ENCODE measurements around the gene PTOV1.
A peak's percentile ranks its signal among the peaks of the same experiment; 100 is the strongest.

Gene PTOV1

DNA sequence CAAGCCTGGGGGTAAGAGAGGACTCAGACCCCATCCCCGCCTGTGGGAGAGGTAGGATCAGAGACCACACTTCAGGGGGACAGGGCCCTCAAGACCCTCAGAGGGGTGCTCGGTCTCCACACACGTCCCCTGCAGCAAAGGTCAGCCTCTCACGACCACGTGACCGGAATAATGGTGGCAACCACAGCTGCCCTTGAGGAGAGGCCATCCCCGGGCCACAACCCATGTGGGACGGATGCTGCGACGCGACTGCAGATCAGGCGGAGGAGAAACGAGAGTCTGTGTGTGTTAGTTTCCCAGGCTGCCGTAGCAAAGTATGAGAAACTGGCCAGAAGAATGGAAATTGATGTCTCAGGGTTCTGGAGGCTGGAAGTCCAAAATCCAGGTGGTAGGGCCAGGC lies 23.9 kb upstream of the PTOV1 start:
- no peak overlapping the region for H3K4me3 Mint-ChIP-seq

DNA sequence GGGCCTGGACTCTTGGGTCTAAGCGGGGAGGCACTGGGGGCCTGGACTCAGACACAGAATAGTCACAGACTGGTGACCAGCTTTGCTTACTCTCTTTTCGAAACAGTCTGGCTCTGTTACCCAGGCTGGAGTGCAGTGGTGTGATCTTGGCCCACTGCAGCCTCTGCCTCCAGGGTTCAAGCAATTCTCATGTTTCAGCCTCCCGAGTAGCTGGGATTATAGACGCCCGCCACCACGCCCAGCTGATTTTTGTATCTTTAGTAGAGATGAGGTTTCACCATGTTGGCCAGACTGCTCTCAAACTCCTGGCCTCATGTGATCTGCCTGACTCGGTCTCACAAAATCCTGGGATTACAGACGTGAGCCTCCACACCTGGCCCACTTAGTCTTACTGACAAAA lies 21.8 kb upstream of the PTOV1 start:
- H3K36me3 Mint-ChIP-seq (ENCODE audit: insufficient read depth), result peaks cover 57% of the 10 kb centered on the region
- no peaks in the 10 kb centered on the region for H3K27me3 Mint-ChIP-seq
- H3K27ac Mint-ChIP-seq, result no peak overlapping the region
- H3K9me3 Mint-ChIP-seq, result no peaks in the 10 kb centered on the region
- no peak for ATAC-seq (replicated peaks)
- peaks cover 9 to 10% of the 10 kb centered on the region in 2 donors for H3K4me1 Mint-ChIP-seq (ENCODE audit: low read depth in 2 of 2)
- DNase-seq, result no peak
- H3K4me3 Mint-ChIP-seq, result no peak overlapping the region

More for the DNA sequence above, 23.9 kb upstream of the PTOV1 start:
- Mint-ChIP-seq H3K27me3 (no peaks in the 10 kb centered on the region), H3K4me1 (ENCODE audit: low read depth in 2 of 2) (peaks cover 9 to 14% of the 10 kb centered on the region in 2 donors), H3K27ac (peak overlapping the region; percentile 72 to 75), H3K9me3 (no peaks in the 10 kb centered on the region), H3K36me3 (ENCODE audit: insufficient read depth) (peaks cover 46% of the 10 kb centered on the region)
- DNase-seq (no peak), ATAC-seq (replicated peaks) (no peak)

DNA sequence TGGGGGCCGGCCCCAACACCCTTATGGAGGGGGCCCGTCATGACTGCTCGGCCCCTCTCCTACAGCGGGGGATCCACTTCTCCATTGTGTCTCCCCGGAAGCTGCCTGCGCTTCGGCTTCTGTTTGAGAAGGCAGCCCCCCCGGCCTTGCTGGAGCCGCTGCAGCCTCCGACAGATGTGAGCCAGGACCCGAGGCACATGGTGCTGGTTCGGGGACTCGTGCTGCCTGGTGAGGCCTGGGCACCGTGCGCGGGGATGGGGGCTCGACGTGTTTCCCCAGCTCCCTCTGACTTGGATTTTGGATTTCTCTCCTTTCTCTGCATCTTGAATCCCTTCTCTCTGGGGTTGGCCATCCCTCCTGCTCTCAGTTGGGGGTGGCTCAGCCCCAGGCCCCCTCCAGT lies 21.2 kb upstream of the PTOV1 start:
- H3K36me3 Mint-ChIP-seq (ENCODE audit: insufficient read depth), result peaks cover 57% of the 10 kb centered on the region
- H3K9me3 Mint-ChIP-seq, result no peaks in the 10 kb centered on the region
- no peak overlapping the region for H3K4me3 Mint-ChIP-seq
- no peak overlapping the region for H3K27ac Mint-ChIP-seq
- no peaks in the 10 kb centered on the region for H3K27me3 Mint-ChIP-seq
- DNase-seq (no peak), ATAC-seq (replicated peaks) (no peak)
- peaks cover 9 to 10% of the 10 kb centered on the region in 2 donors for H3K4me1 Mint-ChIP-seq (ENCODE audit: low read depth in 2 of 2)

DNA sequence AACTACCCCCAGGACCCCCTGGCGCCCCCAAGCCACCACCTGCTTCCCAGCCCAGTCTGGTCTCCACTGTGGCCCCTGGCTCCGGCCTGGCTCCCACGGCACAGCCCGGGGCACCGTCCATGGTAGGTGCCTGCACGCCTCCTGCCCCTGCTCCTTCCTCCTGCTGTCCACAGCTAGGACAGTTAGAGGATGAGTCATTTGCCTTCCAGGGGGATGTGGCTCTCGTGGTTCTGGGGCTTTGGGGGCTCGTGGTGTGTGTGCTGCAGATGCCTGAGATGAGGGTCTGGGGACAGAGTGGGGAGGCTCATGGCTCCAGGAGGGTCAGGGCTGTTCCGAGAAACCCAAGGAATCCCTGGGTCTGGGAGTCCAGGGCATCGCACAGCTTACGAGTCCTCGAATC lies 20.2 kb upstream of the PTOV1 start:
- DNase-seq, result no peak
- peaks cover 9 to 10% of the 10 kb centered on the region in 2 donors for H3K4me1 Mint-ChIP-seq (ENCODE audit: low read depth in 2 of 2)
- H3K36me3 Mint-ChIP-seq (ENCODE audit: insufficient read depth), result peaks cover 61% of the 10 kb centered on the region
- H3K27ac Mint-ChIP-seq, result peak overlapping the region in 1 of 2 donors; percentile 26
- H3K9me3 Mint-ChIP-seq, result no peaks in the 10 kb centered on the region
- no peak for ATAC-seq (replicated peaks)
- no peak overlapping the region for H3K4me3 Mint-ChIP-seq
- H3K27me3 Mint-ChIP-seq, result no peaks in the 10 kb centered on the region

DNA sequence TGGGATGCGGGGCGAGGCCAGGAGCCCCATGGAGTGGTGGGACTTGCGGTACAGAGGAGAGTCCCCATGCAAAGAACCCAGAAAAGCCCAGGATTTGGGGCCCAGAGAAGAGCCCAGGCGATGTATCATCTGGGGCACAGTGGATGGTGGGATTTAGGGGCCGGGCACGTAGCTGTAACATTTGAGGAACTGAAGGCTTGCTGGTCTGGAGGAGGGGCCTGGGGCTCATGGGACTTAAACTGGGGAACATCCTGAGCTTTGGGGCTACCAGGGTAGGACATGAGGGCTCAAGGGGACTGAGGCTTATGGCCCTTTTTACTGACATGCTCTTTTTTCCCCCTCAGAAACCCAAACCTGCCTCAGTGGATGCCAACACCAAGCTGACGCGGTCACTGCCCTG lies 19.4 kb upstream of the PTOV1 start:
- peaks cover 4 to 5% of the 10 kb centered on the region in 2 donors for H3K4me1 Mint-ChIP-seq (ENCODE audit: low read depth in 2 of 2)
- no peaks in the 10 kb centered on the region for H3K27me3 Mint-ChIP-seq
- peak overlapping the region in 1 of 2 donors; percentile 35 for H3K27ac Mint-ChIP-seq
- no peak for DNase-seq
- H3K4me3 Mint-ChIP-seq, result peak overlapping the region in 1 of 2 donors; percentile 17
- ATAC-seq (replicated peaks), result no peak
- H3K9me3 Mint-ChIP-seq, result no peaks in the 10 kb centered on the region
- H3K36me3 Mint-ChIP-seq (ENCODE audit: insufficient read depth), result peaks cover 53% of the 10 kb centered on the region

DNA sequence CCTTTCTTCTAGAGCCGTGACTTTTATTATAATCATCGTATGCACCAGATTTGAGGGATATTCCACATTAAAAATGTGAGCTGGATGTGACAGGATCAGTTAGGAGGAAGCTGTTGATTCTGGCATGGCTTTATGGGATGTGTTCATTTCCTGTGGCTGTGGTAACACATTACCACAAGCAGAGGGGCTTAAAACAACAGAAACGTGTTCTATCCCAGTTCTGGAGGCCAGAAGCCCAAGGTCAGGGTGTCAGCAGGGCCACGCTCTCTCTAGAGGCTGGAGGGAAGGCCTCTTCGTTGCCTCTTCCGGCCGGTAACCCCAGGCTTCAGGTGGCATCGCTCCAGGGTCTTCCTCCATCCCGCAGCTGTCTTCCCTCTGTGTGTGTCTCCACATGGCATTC lies 18.4 kb upstream of the PTOV1 start:
- no peaks in the 10 kb centered on the region for H3K9me3 Mint-ChIP-seq
- no peaks in the 10 kb centered on the region for H3K27me3 Mint-ChIP-seq
- ATAC-seq (replicated peaks) (no peak), DNase-seq (no peak)
- peak overlapping the region in 1 of 2 donors; percentile 20 for H3K27ac Mint-ChIP-seq
- H3K36me3 Mint-ChIP-seq (ENCODE audit: insufficient read depth), result peaks cover 56% of the 10 kb centered on the region
- H3K4me1 Mint-ChIP-seq (ENCODE audit: low read depth in 2 of 2), result peaks cover 3 to 5% of the 10 kb centered on the region in 2 donors
- no peak overlapping the region for H3K4me3 Mint-ChIP-seq

DNA sequence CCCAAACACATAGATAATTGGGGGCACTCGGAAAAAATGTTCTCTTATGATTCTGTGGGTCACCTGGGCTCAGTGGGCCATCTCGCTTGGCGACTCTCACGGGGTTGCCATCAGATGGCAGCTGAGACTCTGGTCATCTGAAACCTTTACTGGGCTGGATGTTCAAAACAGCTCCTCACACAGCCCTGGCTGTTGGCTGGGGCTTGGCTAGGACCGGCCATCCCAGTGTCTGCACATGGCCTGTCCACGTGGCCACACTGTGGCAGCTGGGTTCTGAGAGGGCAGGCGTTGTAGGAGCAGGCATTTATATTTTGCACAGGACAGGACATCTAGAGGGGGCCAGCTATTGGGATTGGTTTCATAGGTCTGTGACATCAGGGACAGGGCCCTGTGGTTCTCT lies 17.4 kb upstream of the PTOV1 start:
- Mint-ChIP-seq H3K36me3 (ENCODE audit: insufficient read depth) (peaks cover 59% of the 10 kb centered on the region), H3K4me1 (ENCODE audit: low read depth in 2 of 2) (peaks cover 5 to 6% of the 10 kb centered on the region in 2 donors), H3K27ac (peak overlapping the region in 1 of 2 donors; percentile 35), H3K4me3 (no peak overlapping the region), H3K27me3 (no peaks in the 10 kb centered on the region), H3K9me3 (no peaks in the 10 kb centered on the region)
- ATAC-seq (replicated peaks) (no peak), DNase-seq (no peak)

DNA sequence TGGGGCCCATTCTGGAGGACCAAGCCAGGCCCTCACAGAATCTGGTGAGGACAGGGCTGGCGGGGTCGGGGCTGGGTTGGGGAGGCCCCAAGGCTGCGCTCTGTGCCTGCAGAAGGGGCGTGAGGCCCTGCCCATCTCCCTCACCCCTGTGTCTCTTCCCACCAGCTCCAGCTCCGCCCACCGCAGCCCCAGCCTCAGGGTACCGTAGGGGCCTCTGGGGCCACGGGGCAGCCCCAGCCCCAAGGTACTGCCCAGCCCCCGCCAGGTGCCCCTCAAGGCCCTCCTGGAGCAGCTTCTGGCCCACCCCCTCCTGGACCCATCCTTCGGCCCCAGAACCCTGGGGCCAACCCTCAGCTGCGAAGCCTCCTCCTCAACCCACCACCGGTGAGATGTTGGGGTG lies 15.4 kb upstream of the PTOV1 start:
- Mint-ChIP-seq H3K27me3 (no peaks in the 10 kb centered on the region), H3K4me3 (no peak overlapping the region), H3K4me1 (ENCODE audit: low read depth in 2 of 2) (peaks cover 2 to 3% of the 10 kb centered on the region in 2 donors)

DNA sequence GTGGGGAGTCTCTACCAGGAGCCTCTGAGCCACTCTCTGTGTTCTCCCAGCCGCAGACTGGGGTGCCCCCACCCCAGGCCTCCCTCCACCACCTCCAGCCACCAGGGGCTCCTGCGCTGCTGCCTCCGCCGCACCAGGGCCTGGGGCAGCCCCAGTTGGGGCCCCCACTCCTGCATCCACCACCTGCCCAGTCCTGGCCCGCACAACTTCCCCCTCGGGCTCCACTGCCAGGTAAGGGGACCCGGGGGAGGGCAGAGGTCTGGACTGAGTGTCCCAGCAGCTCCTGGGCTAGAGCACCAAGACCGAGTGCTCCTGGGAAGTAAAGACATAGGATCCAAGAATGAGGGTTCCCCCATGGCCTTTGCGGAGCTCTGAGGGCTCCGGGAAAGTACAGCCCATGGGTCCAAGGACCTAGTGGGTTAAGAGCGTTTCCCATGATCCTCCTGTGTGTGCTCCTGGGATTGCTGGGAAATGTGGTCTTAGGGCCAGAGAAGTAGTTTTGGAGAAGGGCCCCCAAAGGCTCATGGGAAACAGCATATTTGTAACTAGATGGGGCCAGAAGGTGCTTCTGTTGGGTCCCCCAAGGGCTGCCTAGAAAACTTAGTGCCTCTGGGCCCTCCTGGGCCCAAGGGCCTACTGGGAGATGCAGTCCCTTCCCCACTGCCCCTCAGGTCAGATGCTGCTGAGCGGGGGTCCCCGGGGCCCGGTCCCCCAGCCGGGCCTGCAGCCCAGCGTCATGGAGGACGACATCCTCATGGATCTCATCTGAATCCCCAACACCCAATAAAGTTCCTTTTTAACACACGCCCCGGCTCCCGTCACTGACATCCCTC lies 14.6 kb upstream of the PTOV1 start:
- Mint-ChIP-seq H3K9me3 (no peaks in the 10 kb centered on the region), H3K27me3 (no peaks in the 10 kb centered on the region), H3K4me3 (no peak overlapping the region), H3K36me3 (ENCODE audit: insufficient read depth) (peaks cover 51% of the 10 kb centered on the region), H3K4me1 (ENCODE audit: low read depth in 2 of 2) (peaks cover 2 to 3% of the 10 kb centered on the region in 2 donors), H3K27ac (peak overlapping the region in 1 of 2 donors; percentile 74)
- ATAC-seq (replicated peaks), result no peak
- DNase-seq, result no peak

More for the DNA sequence above, 15.4 kb upstream of the PTOV1 start:
- no peak for ATAC-seq (replicated peaks)
- H3K36me3 Mint-ChIP-seq (ENCODE audit: insufficient read depth), result peaks cover 52% of the 10 kb centered on the region
- H3K9me3 Mint-ChIP-seq, result no peaks in the 10 kb centered on the region
- DNase-seq, result no peak
- no peak overlapping the region for H3K27ac Mint-ChIP-seq

DNA sequence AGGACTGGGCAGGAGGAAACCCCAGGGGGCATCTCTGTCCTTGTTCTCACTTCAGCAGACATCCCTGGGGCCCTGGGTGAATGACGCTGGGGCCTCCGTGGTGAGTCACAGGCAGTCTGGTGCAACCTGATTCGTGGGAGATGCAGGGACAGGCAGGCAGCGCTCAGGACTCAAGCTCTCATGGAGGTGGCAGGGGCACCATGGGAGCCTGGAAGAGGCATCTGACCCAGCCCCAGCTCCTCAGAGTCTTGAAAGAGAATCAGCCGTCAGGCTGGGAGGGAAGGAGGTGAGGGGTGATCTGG lies 14.0 kb upstream of the PTOV1 start:
- DNase-seq (no peak), ATAC-seq (replicated peaks) (no peak)
- H3K4me1 Mint-ChIP-seq (ENCODE audit: low read depth in 2 of 2), result peaks cover 2 to 3% of the 10 kb centered on the region in 2 donors
- no peaks in the 10 kb centered on the region for H3K9me3 Mint-ChIP-seq
- H3K27me3 Mint-ChIP-seq, result no peaks in the 10 kb centered on the region
- H3K27ac Mint-ChIP-seq, result peak overlapping the region in 1 of 2 donors; percentile 74
- no peak overlapping the region for H3K4me3 Mint-ChIP-seq
- H3K36me3 Mint-ChIP-seq (ENCODE audit: insufficient read depth), result peaks cover 47% of the 10 kb centered on the region

DNA sequence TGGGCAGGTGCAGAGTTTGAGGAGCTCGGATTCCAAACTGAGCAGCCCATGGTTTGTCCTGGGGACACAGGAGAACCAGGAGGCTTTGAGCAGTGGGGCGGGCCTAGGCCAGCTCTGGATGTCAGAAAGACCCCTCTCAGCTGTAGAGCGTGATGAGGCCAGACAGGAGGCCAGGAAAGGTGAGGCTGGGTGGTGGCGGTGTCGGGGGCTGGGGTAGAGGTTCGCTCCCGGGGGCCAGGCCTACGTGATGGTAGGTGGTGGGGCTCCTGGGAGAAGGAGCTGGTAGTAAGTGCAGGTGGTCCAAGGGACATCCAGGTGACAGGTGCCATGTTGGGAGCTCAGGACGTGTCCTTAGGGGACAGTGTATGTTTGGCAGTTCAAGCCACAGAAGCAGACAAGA lies 13.5 kb upstream of the PTOV1 start:
- no peak overlapping the region for H3K4me3 Mint-ChIP-seq
- H3K4me1 Mint-ChIP-seq (ENCODE audit: low read depth in 2 of 2), result peaks cover 2 to 3% of the 10 kb centered on the region in 2 donors
- H3K36me3 Mint-ChIP-seq (ENCODE audit: insufficient read depth), result peaks cover 43% of the 10 kb centered on the region
- ATAC-seq (replicated peaks), result no peak
- peak overlapping the region in 1 of 2 donors; percentile 74 for H3K27ac Mint-ChIP-seq
- H3K9me3 Mint-ChIP-seq, result no peaks in the 10 kb centered on the region
- no peak for DNase-seq
- H3K27me3 Mint-ChIP-seq, result no peaks in the 10 kb centered on the region

DNA sequence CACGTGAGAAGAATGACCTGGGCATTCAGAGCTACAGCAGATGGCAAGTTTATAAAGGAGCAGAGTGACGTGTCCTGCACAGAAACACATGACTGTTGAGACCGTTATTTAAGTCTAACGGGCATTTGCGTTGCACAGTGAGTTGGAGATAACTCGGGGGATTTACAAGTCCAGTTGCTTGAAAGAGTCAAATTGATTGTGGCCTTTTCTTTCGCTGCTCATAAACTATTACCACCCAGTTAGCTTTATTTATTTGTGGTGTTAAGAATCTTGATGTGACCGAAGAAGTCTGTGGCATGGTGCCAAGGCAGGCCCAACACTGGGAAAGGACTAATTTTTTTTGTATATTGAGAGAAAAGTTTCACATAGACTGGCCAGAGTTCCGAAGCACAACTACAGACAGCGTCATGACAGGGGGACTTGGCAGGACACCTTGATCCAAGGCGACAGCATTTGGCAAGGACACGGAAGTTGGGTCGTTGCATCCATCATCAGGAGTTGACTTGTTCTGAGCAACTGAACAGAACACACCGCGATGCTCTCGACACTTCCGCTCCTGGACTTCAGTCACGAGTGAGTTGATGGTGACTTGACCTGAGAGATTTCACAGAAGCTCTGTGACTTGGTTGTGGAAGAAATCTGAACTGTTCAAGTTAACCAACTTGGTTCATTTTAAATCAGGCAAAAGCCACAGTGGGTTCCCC lies 11.9 kb upstream of the PTOV1 start:
- no peak overlapping the region for H3K27ac Mint-ChIP-seq
- H3K4me1 Mint-ChIP-seq (ENCODE audit: low read depth in 2 of 2), result peaks cover 2 to 3% of the 10 kb centered on the region in 2 donors
- ATAC-seq (replicated peaks) (no peak), DNase-seq (no peak)
- peaks cover 30% of the 10 kb centered on the region for H3K36me3 Mint-ChIP-seq (ENCODE audit: insufficient read depth)
- no peaks in the 10 kb centered on the region for H3K27me3 Mint-ChIP-seq
- no peaks in the 10 kb centered on the region for H3K9me3 Mint-ChIP-seq
- no peak overlapping the region for H3K4me3 Mint-ChIP-seq

DNA sequence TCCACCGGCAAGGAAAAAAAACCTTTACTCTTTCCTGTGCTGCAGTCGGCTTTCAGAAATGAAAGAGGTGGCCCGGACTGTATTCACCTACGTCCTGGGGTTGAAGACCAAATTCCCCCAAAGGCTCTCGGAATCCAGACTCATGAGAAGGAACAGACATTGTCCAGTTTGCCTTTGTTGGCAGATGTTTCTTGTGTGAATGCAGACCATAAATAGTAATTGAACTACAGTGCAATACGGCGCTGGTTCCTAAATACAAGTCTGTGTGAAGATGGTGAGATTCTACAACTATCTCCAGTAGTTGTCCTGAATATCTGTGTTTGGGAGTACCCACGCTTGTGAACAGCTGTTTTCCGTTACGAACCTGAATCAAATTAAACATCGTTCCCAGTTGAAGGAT lies 11.2 kb upstream of the PTOV1 start:
- H3K36me3 Mint-ChIP-seq (ENCODE audit: insufficient read depth), result peaks cover 24% of the 10 kb centered on the region

DNA sequence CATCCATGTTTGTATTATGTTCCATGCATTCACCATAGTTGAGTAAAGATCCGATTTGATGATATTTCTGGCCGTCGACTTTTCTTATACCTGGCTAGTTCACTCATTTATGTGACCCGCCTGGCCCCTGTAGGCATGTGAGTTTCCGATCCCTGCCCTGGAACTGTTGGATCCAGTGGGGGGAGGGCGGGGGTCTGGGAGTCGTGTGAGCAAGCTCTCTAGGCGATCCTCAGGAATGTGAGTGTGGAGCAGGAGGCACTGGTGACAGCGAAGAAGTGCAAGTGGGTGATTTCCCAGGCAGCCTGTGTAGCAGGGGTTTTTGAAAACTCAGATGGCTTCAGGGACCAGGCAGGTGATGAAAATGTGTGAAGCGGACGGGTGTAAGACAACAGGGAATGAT lies 10.6 kb upstream of the PTOV1 start:
- ATAC-seq (replicated peaks) (no peak), DNase-seq (no peak)
- Mint-ChIP-seq H3K27ac (no peak overlapping the region), H3K4me3 (no peak overlapping the region), H3K36me3 (ENCODE audit: insufficient read depth) (peaks cover 18% of the 10 kb centered on the region), H3K9me3 (no peaks in the 10 kb centered on the region), H3K27me3 (no peaks in the 10 kb centered on the region), H3K4me1 (ENCODE audit: low read depth in 2 of 2) (peaks cover 2 to 3% of the 10 kb centered on the region in 2 donors)

More for the DNA sequence above, 11.2 kb upstream of the PTOV1 start:
- Mint-ChIP-seq H3K27me3 (no peaks in the 10 kb centered on the region), H3K4me1 (ENCODE audit: low read depth in 2 of 2) (peaks cover 2 to 3% of the 10 kb centered on the region in 2 donors), H3K27ac (no peak overlapping the region), H3K4me3 (no peak overlapping the region), H3K9me3 (no peaks in the 10 kb centered on the region)
- DNase-seq (no peak), ATAC-seq (replicated peaks) (no peak)
